H9 (cell line): ENCODE measurements around the gene IMMP2L. TPM values are rescaled to one million over a fixed set of nuclear protein-coding genes. Genes with fewer than 3 reads are reported as not detected.

ENCODE experiments used
- DNase-seq: peaks from one replicate; pipeline ENCODE4 v3.0.0-alpha.2; 2017
- H2AFZ ChIP-seq: one replicate; pipeline ENCODE4 v1.6.1; 2013; ENCODE audit warnings: mild to moderate bottlenecking, low read length, control low read depth, moderate library complexity
- H2AK5ac ChIP-seq: 2 replicates; pipeline ENCODE4 v1.6.1; 2013; ENCODE audit warnings: low read length, control low read depth, mixed read lengths; ENCODE audit not compliant: insufficient read length
- H2BK120ac ChIP-seq: one replicate; pipeline ENCODE4 v1.6.1; 2013; ENCODE audit warnings: low read depth, mild to moderate bottlenecking, low read length, control low read depth, inconsistent platforms; ENCODE audit not compliant: poor library complexity, severe bottlenecking
- H2BK12ac ChIP-seq: 2 replicates; pipeline ENCODE4 v1.6.1; 2013; ENCODE audit warnings: low read length, control low read depth, mixed read lengths, low read depth; ENCODE audit not compliant: insufficient read length
- H2BK15ac ChIP-seq: 2 replicates; pipeline ENCODE4 v1.6.1; 2013; ENCODE audit warnings: low read depth, low read length, control low read depth
- H2BK20ac ChIP-seq: one replicate; pipeline ENCODE4 v1.6.1; 2013; ENCODE audit warnings: low read depth, mild to moderate bottlenecking, low read length, control low read depth, inconsistent platforms; ENCODE audit not compliant: poor library complexity, severe bottlenecking
- H2BK5ac ChIP-seq: 2 replicates; pipeline ENCODE4 v1.6.1; 2013; ENCODE audit warnings: low read length, control low read depth, mixed read lengths; ENCODE audit not compliant: insufficient read length
- H3K14ac ChIP-seq: 2 replicates; pipeline ENCODE4 v1.6.1; 2013; ENCODE audit warnings: low read length, control low read depth; ENCODE audit not compliant: insufficient read depth
- H3K18ac ChIP-seq: 2 replicates; pipeline ENCODE4 v1.6.1; 2013; ENCODE audit warnings: low read depth, mild to moderate bottlenecking, mixed read lengths, low read length, control low read depth; ENCODE audit not compliant: insufficient read length
- H3K23ac ChIP-seq: 2 replicates; pipeline ENCODE4 v1.6.1; 2013; ENCODE audit warnings: low read length, control low read depth, mixed read lengths, low read depth; ENCODE audit not compliant: insufficient read length
- H3K23me2 ChIP-seq: 2 replicates; pipeline ENCODE4 v1.6.1; 2013; ENCODE audit warnings: low read depth, mild to moderate bottlenecking, mixed read lengths, low read length, control low read depth; ENCODE audit not compliant: insufficient read length, poor library complexity, severe bottlenecking
- H3K27ac ChIP-seq: 2 replicates; pipeline ENCODE4 v1.5.1; 2013; ENCODE audit warnings: low read length, control low read depth, mixed read lengths, low read depth; ENCODE audit not compliant: insufficient read length
- H3K27me3 ChIP-seq: 2 replicates; pipeline ENCODE4 v1.6.1; 2013; ENCODE audit warnings: low read length, control low read depth, inconsistent platforms; ENCODE audit not compliant: insufficient read depth
- H3K4ac ChIP-seq: 2 replicates; pipeline ENCODE4 v1.6.1; 2013; ENCODE audit warnings: low read depth, mild to moderate bottlenecking, control low read depth, inconsistent platforms, low read length, moderate library complexity
- H3K4me1 ChIP-seq: 2 replicates; pipeline ENCODE4 v1.6.1; 2013; ENCODE audit warnings: low read length, control low read depth, inconsistent platforms; ENCODE audit not compliant: insufficient read depth
- H3K4me2 ChIP-seq: 2 replicates; pipeline ENCODE4 v1.6.1; 2013; ENCODE audit warnings: low read length, control low read depth, mixed read lengths; ENCODE audit not compliant: insufficient read length, insufficient read depth
- H3K56ac ChIP-seq: 2 replicates; pipeline ENCODE4 v1.6.1; 2013; ENCODE audit warnings: low read depth, mild to moderate bottlenecking, mixed read lengths, low read length, control low read depth; ENCODE audit not compliant: insufficient read length
- H3K79me1 ChIP-seq: 2 replicates; pipeline ENCODE4 v1.6.1; 2013; ENCODE audit warnings: low read depth, mild to moderate bottlenecking, moderate library complexity, low read length, control low read depth, inconsistent platforms; ENCODE audit not compliant: insufficient read depth, poor library complexity, severe bottlenecking
- H3K79me2 ChIP-seq: 2 replicates; pipeline ENCODE4 v1.6.1; 2013; ENCODE audit warnings: low read length, control low read depth, inconsistent platforms; ENCODE audit not compliant: insufficient read depth
- H3K9ac ChIP-seq: 2 replicates; pipeline ENCODE4 v1.6.1; 2013; ENCODE audit warnings: low read length, control low read depth, mixed read lengths; ENCODE audit not compliant: insufficient read length; ENCODE audit errors: extremely low read depth
- H3K9me3 ChIP-seq: one replicate; pipeline ENCODE4 v1.6.1; 2013; ENCODE audit warnings: low read depth, low read length, inconsistent platforms; ENCODE audit not compliant: control insufficient read depth
- H3T11ph ChIP-seq: one replicate; pipeline ENCODE4 v1.6.1; 2013; ENCODE audit warnings: mild to moderate bottlenecking, low read length, control low read depth, inconsistent platforms
- H4K20me1 ChIP-seq: one replicate; pipeline ENCODE4 v1.6.1; 2013; ENCODE audit not compliant: control insufficient read depth, insufficient read length, insufficient read depth
- H4K5ac ChIP-seq: 2 replicates; pipeline ENCODE4 v1.6.1; 2013; ENCODE audit warnings: low read depth, mild to moderate bottlenecking, mixed read lengths, low read length, control low read depth; ENCODE audit not compliant: insufficient read length
- H4K8ac ChIP-seq: replicated peaks from 2 replicates; pipeline ENCODE4 v1.6.1; 2013; ENCODE audit warnings: low read length, control low read depth, mixed read lengths, low read depth; ENCODE audit not compliant: insufficient read length
- H4K91ac ChIP-seq: 2 replicates; pipeline ENCODE4 v1.6.1; 2013; ENCODE audit warnings: low read depth, mild to moderate bottlenecking, moderate library complexity, mixed read lengths, low read length, control low read depth; ENCODE audit not compliant: insufficient read length
- H3K27ac Mint-ChIP-seq, 3 experiments: 2 replicates in 2 of 3; 3 replicates in 1 of 3; pipeline ENCODE4 v1.8.0; 2020 to 2021; ENCODE audit warnings: mixed read lengths in 3 of 3, mild to moderate bottlenecking in 1 of 3, moderate library complexity in 1 of 3
- H3K27me3 Mint-ChIP-seq: 2 replicates; pipeline ENCODE4 v1.8.0; 2021; ENCODE audit warnings: low read depth, mild to moderate bottlenecking, moderate library complexity, mixed read lengths
- H3K36me3 Mint-ChIP-seq, 3 experiments: 2 replicates in 2 of 3; 3 replicates in 1 of 3; pipeline ENCODE4 v1.8.0; 2020 to 2021; ENCODE audit warnings: low read depth in 3 of 3, mixed read lengths in 3 of 3; ENCODE audit not compliant: insufficient read depth in 1 of 3
- H3K4me1 Mint-ChIP-seq, 2 experiments: 2 replicates each; pipeline ENCODE4 v1.8.0; 2020; ENCODE audit warnings: mixed read lengths in 2 of 2
- H3K4me3 Mint-ChIP-seq, 2 experiments: 2 replicates in 1 of 2; 3 replicates in 1 of 2; pipeline ENCODE4 v1.8.0; 2020 to 2021; ENCODE audit warnings: mild to moderate bottlenecking in 2 of 2, mixed read lengths in 2 of 2, moderate library complexity in 1 of 2
- H3K9me3 Mint-ChIP-seq, 2 experiments: 2 replicates in 1 of 2; 3 replicates in 1 of 2; pipeline ENCODE4 v1.8.0; 2020; ENCODE audit warnings: mild to moderate bottlenecking in 2 of 2, mixed read lengths in 2 of 2, moderate library complexity in 1 of 2
- WGBS: extraction: QIAGEN DNeasy Blood & Tissue Kit; methylation state at CpG from one replicate; pipeline ENCODE4 v1.1.7; 2013; ENCODE audit warnings: missing lambda C conversion rate, low lambda C conversion rate, mixed read lengths; ENCODE audit not compliant: insufficient read length; ENCODE audit errors: extremely low coverage; 5-methylcytosine and 5-hydroxymethylcytosine counted together
- total RNA-seq: library from RNA; stranded (reverse); gene quantifications from 2 replicates; pipeline ENCODE4 v1.2.1, GENCODE V29; 2021
- TF ChIP-seq, protein P1 (sequence below): fragments of 200-600 bp; sonication (generic); conservative IDR thresholded peaks from 3 replicates; pipeline ENCODE4 v1.8.0; 2021; ENCODE audit warnings: antibody characterized with exemption, mild to moderate bottlenecking

Gene IMMP2L
- total RNA-seq, 1 experiment from 2014 or later, result 14.7 TPM

DNA sequence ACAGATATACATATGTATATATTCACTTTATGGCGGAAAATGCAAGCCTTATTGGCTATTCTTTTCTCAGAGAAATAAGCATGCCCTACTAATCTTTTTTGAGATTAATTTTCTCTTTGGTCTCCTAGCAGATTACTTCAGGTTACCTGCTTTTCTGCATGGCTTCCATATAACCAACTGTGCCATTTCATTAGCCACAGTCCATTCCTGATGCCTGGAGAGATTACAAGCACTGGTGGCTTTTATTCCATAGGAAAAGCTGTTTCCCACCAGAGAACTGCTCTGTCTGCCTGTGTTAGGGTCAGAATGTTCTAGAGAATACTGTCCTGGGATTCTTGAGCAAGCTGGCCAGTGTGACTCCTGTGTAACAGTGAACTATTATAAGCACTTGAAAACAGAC is 411.6 kb downstream of the IMMP2L start:
- no peak overlapping the region for H3K18ac ChIP-seq
- no peak overlapping the region for H3K27ac Mint-ChIP-seq
- no peaks in the 10 kb centered on the region for H3K79me2 ChIP-seq
- H3K4me3 Mint-ChIP-seq, result no peak overlapping the region
- WGBS, result no CpG with 5 or more reads among the region's 1 CpG
- H3K79me1 ChIP-seq, result no peaks in the 10 kb centered on the region
- no peak overlapping the region for H4K8ac ChIP-seq
- H3K9me3 ChIP-seq, result no peaks in the 10 kb centered on the region
- H3K4ac ChIP-seq, result no peak overlapping the region
- peaks cover 0 to 2% of the 10 kb centered on the region in 2 experiments; a peak in 2 of 4 replicates for H3K4me1 Mint-ChIP-seq
- H4K5ac ChIP-seq, result no peak overlapping the region
- H3K9ac ChIP-seq, result no peak overlapping the region
- H4K91ac ChIP-seq, result no peak overlapping the region
- no peak overlapping the region for H3K14ac ChIP-seq
- H3K27ac ChIP-seq, result no peak overlapping the region
- H2BK15ac ChIP-seq, result no peak overlapping the region
- DNase-seq, result no peak
- H2AFZ ChIP-seq, result no peak overlapping the region
- H2BK20ac ChIP-seq, result no peak overlapping the region
- H3K23ac ChIP-seq, result no peak overlapping the region
- H3K27me3 Mint-ChIP-seq, result no peaks in the 10 kb centered on the region
- no peaks in the 10 kb centered on the region for H3K36me3 Mint-ChIP-seq
- H3K23me2 ChIP-seq, result no peaks in the 10 kb centered on the region
- no peaks in the 10 kb centered on the region for H4K20me1 ChIP-seq
- no peak overlapping the region for H3T11ph ChIP-seq
- H3K56ac ChIP-seq, result no peak overlapping the region
- no peak overlapping the region for H3K4me2 ChIP-seq
- H2BK5ac ChIP-seq, result no peak overlapping the region
- no peaks in the 10 kb centered on the region for H3K9me3 Mint-ChIP-seq
- TF ChIP-seq, protein P1, sequence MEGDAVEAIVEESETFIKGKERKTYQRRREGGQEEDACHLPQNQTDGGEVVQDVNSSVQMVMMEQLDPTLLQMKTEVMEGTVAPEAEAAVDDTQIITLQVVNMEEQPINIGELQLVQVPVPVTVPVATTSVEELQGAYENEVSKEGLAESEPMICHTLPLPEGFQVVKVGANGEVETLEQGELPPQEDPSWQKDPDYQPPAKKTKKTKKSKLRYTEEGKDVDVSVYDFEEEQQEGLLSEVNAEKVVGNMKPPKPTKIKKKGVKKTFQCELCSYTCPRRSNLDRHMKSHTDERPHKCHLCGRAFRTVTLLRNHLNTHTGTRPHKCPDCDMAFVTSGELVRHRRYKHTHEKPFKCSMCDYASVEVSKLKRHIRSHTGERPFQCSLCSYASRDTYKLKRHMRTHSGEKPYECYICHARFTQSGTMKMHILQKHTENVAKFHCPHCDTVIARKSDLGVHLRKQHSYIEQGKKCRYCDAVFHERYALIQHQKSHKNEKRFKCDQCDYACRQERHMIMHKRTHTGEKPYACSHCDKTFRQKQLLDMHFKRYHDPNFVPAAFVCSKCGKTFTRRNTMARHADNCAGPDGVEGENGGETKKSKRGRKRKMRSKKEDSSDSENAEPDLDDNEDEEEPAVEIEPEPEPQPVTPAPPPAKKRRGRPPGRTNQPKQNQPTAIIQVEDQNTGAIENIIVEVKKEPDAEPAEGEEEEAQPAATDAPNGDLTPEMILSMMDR, result no peak
- H3K27me3 ChIP-seq, result no peaks in the 10 kb centered on the region
- no peak overlapping the region for H2AK5ac ChIP-seq
- no peak overlapping the region for H2BK120ac ChIP-seq
- no peaks in the 10 kb centered on the region for H3K4me1 ChIP-seq
- H2BK12ac ChIP-seq, result no peak overlapping the region
